Measurements from ENCODE around the gene PLXNA4. TPM values are rescaled to one million over a fixed set of nuclear protein-coding genes. Genes with fewer than 3 reads are reported as not detected.

PLXNA4 gene
- total and polyA plus RNA-seq, 2 experiments from 2014 or later, result 0.08 to 0.80 TPM

- H3K4me1 ChIP-seq (ENCODE audit: insufficient read depth), result no peaks in the 10 kb centered on the region; the same call in 1 of the 2 replicates
These were observed 156.7 kb downstream of the PLXNA4 start for GRCh38 chr7:132419542-132419941.

GRCh38 chr7:132418840-132419239 is 157.4 kb downstream of the PLXNA4 start:
- Histone ChIP-seq H2AFZ (0 out of 2 replicates have a peak overlapping the region, but pooled peaks have one; percentile 7), H3F3A (replicated peaks; ENCODE audit: low read depth) (no peaks in the 10 kb centered on the region), H3K9me2 (ENCODE audit: insufficient read depth) (no peaks in the 10 kb centered on the region), H3K79me2 (replicated peaks; ENCODE audit: insufficient read depth) (no peaks in the 10 kb centered on the region), H3K4me1 (ENCODE audit: insufficient read depth) (no peaks in the 10 kb centered on the region), H3K27me3 (ENCODE audit: insufficient read depth) (no peaks in the 10 kb centered on the region), H3K4me2 (no peak overlapping the region), H4K20me1 (replicated peaks; ENCODE audit: insufficient read depth) (no peaks in the 10 kb centered on the region), H3K27ac (ENCODE audit: low read depth) (no peak overlapping the region), H3K36me3 (ENCODE audit: insufficient read depth) (no peaks in the 10 kb centered on the region), H3K4me3 (no peak overlapping the region)
- Mint-ChIP-seq H3K36me3 (ENCODE audit: low read depth) (peaks cover 4% of the 10 kb centered on the region; the same call in 1 of the 3 replicates), H3K4me3 (no peak overlapping the region), H3K4me1 (peaks cover 9% of the 10 kb centered on the region), H3K27me3 (ENCODE audit: insufficient read depth, low read depth, poor library complexity) (peaks cover 6% of the 10 kb centered on the region), H3K9me3 (peaks cover 5% of the 10 kb centered on the region; the same call in 2 of the 3 replicates), H3K27ac (no peak overlapping the region)
- DNase-seq (ENCODE audit: low spot score) (no peak), ATAC-seq (no peak)
- TF ChIP-seq CREB1 (CRISPR knock-in tag; IDR thresholded peaks at IDR 0.05; ENCODE audit: low read depth), result no peak
- TF ChIP-seq NANOG (IDR thresholded peaks at IDR 0.05; ENCODE audit: borderline replicate concordance), result no peak
- no peak for TF ChIP-seq ZNF462 (CRISPR knock-in tag; IDR thresholded peaks at IDR 0.05)
- TF ChIP-seq POLR2AphosphoS5 (IDR thresholded peaks at IDR 0.05; ENCODE audit: low read depth), result no peak
- TF ChIP-seq STAT1 (IDR thresholded peaks at IDR 0.05; ENCODE audit: unreplicated experiment), result no peak
- no peak for TF ChIP-seq ZNF114 (CRISPR knock-in tag; IDR thresholded peaks at IDR 0.05)
- TF ChIP-seq JUNB (IDR thresholded peaks at IDR 0.05; ENCODE audit: unreplicated experiment), result no peak
- no peak for TF ChIP-seq ZNF331 (CRISPR knock-in tag; IDR thresholded peaks at IDR 0.05; ENCODE audit: low read depth)
- TF ChIP-seq EZH2phosphoT487 (IDR thresholded peaks at IDR 0.05; ENCODE audit: unreplicated experiment), result no peak
- no peak for TF ChIP-seq ETS1 (IDR thresholded peaks at IDR 0.05)

More at GRCh38 chr7:132419542-132419941, 156.7 kb downstream of the PLXNA4 start:
- Histone ChIP-seq H3K27ac (ENCODE audit: low read depth) (no peak overlapping the region), H3K36me3 (ENCODE audit: insufficient read depth) (no peaks in the 10 kb centered on the region), H4K20me1 (replicated peaks; ENCODE audit: insufficient read depth) (no peaks in the 10 kb centered on the region), H3K9me2 (ENCODE audit: insufficient read depth) (no peaks in the 10 kb centered on the region), H3F3A (replicated peaks; ENCODE audit: low read depth) (no peaks in the 10 kb centered on the region), H2AFZ (no peak overlapping the region), H3K79me2 (replicated peaks; ENCODE audit: insufficient read depth) (no peaks in the 10 kb centered on the region), H3K4me2 (no peak overlapping the region), H3K4me3 (no peak overlapping the region), H3K27me3 (ENCODE audit: insufficient read depth) (no peaks in the 10 kb centered on the region)
- DNase-seq (ENCODE audit: low spot score) (no peak), ATAC-seq (no peak)
- Mint-ChIP-seq H3K9me3 (peaks cover 5% of the 10 kb centered on the region; the same call in 2 of the 3 replicates), H3K4me1 (peaks cover 16% of the 10 kb centered on the region), H3K27me3 (ENCODE audit: insufficient read depth, low read depth, poor library complexity) (peaks cover 6% of the 10 kb centered on the region), H3K4me3 (no peak overlapping the region), H3K36me3 (ENCODE audit: low read depth) (peaks cover 4% of the 10 kb centered on the region; the same call in 1 of the 3 replicates), H3K27ac (no peak overlapping the region)
- no peak for TF ChIP-seq ETS1 (IDR thresholded peaks at IDR 0.05)

Measured in GM23338 (cell line).